Smooth muscle cell (in vitro differentiated cells): ENCODE measurements around the gene CTIF. TPM values are rescaled to one million over a fixed set of nuclear protein-coding genes. Genes with fewer than 3 reads are reported as not detected.
A peak's percentile ranks its signal among the peaks of the same experiment; 100 is the strongest.

Experiments used
- DNase-seq: peaks from one replicate; lab custom pipeline; 2025; ENCODE audit not compliant: unreplicated experiment; lab: John Stamatoyannopoulos, UW
- H2AFZ ChIP-seq: fragments of 200-600 bp; sonication (generic); 2 replicates; pipeline ENCODE4 v1.6.0; 2016; ENCODE audit warnings: antibody characterized with exemption, low read depth, mild to moderate bottlenecking
- H3F3A ChIP-seq: fragments of 200-600 bp; sonication (generic); 2 replicates; pipeline ENCODE4 v1.6.0; 2017; ENCODE audit warnings: antibody characterized with exemption, low read depth
- H3K27ac ChIP-seq: fragments of 200-600 bp; sonication (generic); 2 replicates; pipeline ENCODE4 v1.5.1; 2016; ENCODE audit warnings: low read depth, mild to moderate bottlenecking
- H3K27me3 ChIP-seq: fragments of 200-600 bp; sonication (generic); 2 replicates; pipeline ENCODE4 v1.6.1; 2016; ENCODE audit warnings: low read depth, mild to moderate bottlenecking
- H3K36me3 ChIP-seq: fragments of 200-600 bp; sonication (generic); 2 replicates; pipeline ENCODE4 v1.5.1; 2016; ENCODE audit warnings: low read depth
- H3K4me1 ChIP-seq: fragments of 200-600 bp; sonication (generic); 2 replicates; pipeline ENCODE4 v1.5.1; 2016; ENCODE audit warnings: low read depth
- H3K4me2 ChIP-seq: fragments of 200-600 bp; sonication (generic); 2 replicates; pipeline ENCODE4 v1.6.0; 2016; ENCODE audit warnings: mild to moderate bottlenecking
- H3K4me3 ChIP-seq: fragments of 200-600 bp; sonication (generic); 2 replicates; pipeline ENCODE4 v1.5.1; 2016; ENCODE audit warnings: mild to moderate bottlenecking
- H3K79me2 ChIP-seq: fragments of 200-600 bp; sonication (generic); 2 replicates; pipeline ENCODE4 v1.6.0; 2016; ENCODE audit warnings: low read depth, mild to moderate bottlenecking
- H3K9ac ChIP-seq: fragments of 200-600 bp; sonication (generic); 2 replicates; pipeline ENCODE4 v1.6.0; 2016; ENCODE audit warnings: low read depth
- H3K9me3 ChIP-seq: fragments of 200-600 bp; sonication (generic); replicated peaks from 2 replicates; pipeline ENCODE4 v1.5.1; 2016; ENCODE audit warnings: low read depth
- H4K20me1 ChIP-seq: fragments of 200-600 bp; sonication (generic); 2 replicates; pipeline ENCODE4 v1.6.0; 2016; ENCODE audit warnings: low read depth
- WGBS: methylation state at CpG from one replicate; pipeline ENCODE4 v1.1.7; 2016; ENCODE audit warnings: low lambda C conversion rate; 5-methylcytosine and 5-hydroxymethylcytosine counted together
- polyA plus RNA-seq: library from polyadenylated mRNA; unstranded; fragments of >200 nt; fragmentation: Nextera tagmentation; extraction: Ambion mirVana; gene quantifications from 2 replicates; pipeline ENCODE4 v1.2.1, GENCODE V29; 2016
- total RNA-seq: library from RNA; depleted of rRNA; stranded (reverse); fragments of >200 nt; gene quantifications from 2 replicates; pipeline ENCODE4 v1.2.3, GENCODE V29; 2014
- TF ChIP-seq, protein P1 (sequence below): fragments of 200-600 bp; sonication (generic); IDR thresholded peaks from 2 replicates; pipeline ENCODE4 v1.5.1; 2017; ENCODE audit warnings: borderline replicate concordance, mild to moderate bottlenecking, antibody characterized with exemption; ENCODE audit not compliant: insufficient read depth, poor library complexity, severe bottlenecking

CTIF gene
- total and polyA plus RNA-seq, 2 experiments from 2014 or later: 22.2 to 25.3 TPM

GRCh38 chr18:48751727-48752468 is 213.1 kb downstream of the CTIF start:
- peak overlapping the region; percentile 57 for H3K4me2 ChIP-seq
- H3K27me3 ChIP-seq: no peaks in the 10 kb centered on the region
- H3K4me3 ChIP-seq: no peak overlapping the region
- H3K79me2 ChIP-seq: peaks cover 17% of the 10 kb centered on the region
- no peaks in the 10 kb centered on the region for H3K9me3 ChIP-seq
- H4K20me1 ChIP-seq: no peaks in the 10 kb centered on the region
- TF ChIP-seq, protein P1, sequence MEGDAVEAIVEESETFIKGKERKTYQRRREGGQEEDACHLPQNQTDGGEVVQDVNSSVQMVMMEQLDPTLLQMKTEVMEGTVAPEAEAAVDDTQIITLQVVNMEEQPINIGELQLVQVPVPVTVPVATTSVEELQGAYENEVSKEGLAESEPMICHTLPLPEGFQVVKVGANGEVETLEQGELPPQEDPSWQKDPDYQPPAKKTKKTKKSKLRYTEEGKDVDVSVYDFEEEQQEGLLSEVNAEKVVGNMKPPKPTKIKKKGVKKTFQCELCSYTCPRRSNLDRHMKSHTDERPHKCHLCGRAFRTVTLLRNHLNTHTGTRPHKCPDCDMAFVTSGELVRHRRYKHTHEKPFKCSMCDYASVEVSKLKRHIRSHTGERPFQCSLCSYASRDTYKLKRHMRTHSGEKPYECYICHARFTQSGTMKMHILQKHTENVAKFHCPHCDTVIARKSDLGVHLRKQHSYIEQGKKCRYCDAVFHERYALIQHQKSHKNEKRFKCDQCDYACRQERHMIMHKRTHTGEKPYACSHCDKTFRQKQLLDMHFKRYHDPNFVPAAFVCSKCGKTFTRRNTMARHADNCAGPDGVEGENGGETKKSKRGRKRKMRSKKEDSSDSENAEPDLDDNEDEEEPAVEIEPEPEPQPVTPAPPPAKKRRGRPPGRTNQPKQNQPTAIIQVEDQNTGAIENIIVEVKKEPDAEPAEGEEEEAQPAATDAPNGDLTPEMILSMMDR: no peak
- DNase-seq: no peak
- H2AFZ ChIP-seq: no peak overlapping the region
- 54% methylated on average over 8 of the region's 8 CpGs for WGBS
- H3K9ac ChIP-seq: no peak overlapping the region
- peaks cover 2% of the 10 kb centered on the region for H3K36me3 ChIP-seq
- peaks cover 9% of the 10 kb centered on the region for H3F3A ChIP-seq
- no peaks in the 10 kb centered on the region for H3K4me1 ChIP-seq
- peak overlapping the region; percentile 69 for H3K27ac ChIP-seq

- Histone ChIP-seq H3K4me2 (no peak overlapping the region), H3F3A (peaks cover 9% of the 10 kb centered on the region), H3K4me1 (no peaks in the 10 kb centered on the region), H3K27ac (peak overlapping the region; percentile 69), H3K4me3 (no peak overlapping the region), H3K27me3 (no peaks in the 10 kb centered on the region), H3K9ac (no peak overlapping the region), H3K36me3 (peaks cover 6% of the 10 kb centered on the region), H3K9me3 (no peaks in the 10 kb centered on the region), H3K79me2 (peaks cover 17% of the 10 kb centered on the region), H2AFZ (no peak overlapping the region), H4K20me1 (no peaks in the 10 kb centered on the region)
- TF ChIP-seq, protein P1: no peak
- no peak for DNase-seq
- 95% methylated on average over 8 of the region's 8 CpGs for WGBS
Observed at GRCh38 chr18:48752478-48752877, 213.6 kb downstream of the CTIF start.

- Histone ChIP-seq H3K4me1 (no peaks in the 10 kb centered on the region), H3K4me3 (no peak overlapping the region), H3K9ac (no peak overlapping the region), H3K9me3 (no peaks in the 10 kb centered on the region), H3K36me3 (peaks cover 6% of the 10 kb centered on the region), H3K27ac (peak overlapping the region; percentile 69), H3K4me2 (peak overlapping the region; percentile 26), H2AFZ (no peak overlapping the region), H3K79me2 (peaks cover 17% of the 10 kb centered on the region), H3F3A (peaks cover 9% of the 10 kb centered on the region), H3K27me3 (no peaks in the 10 kb centered on the region), H4K20me1 (no peaks in the 10 kb centered on the region)
- TF ChIP-seq, protein P1: no peak
- no peak for DNase-seq
- 75% methylated on average over 8 of the region's 8 CpGs for WGBS
Observed at GRCh38 chr18:48752928-48753327, 214.1 kb downstream of the CTIF start.

- WGBS: 97% methylated on average over 11 of the region's 11 CpGs
- H3K9me3 ChIP-seq: no peaks in the 10 kb centered on the region
- no peak overlapping the region for H2AFZ ChIP-seq
- TF ChIP-seq, protein P1: no peak
- no peaks in the 10 kb centered on the region for H4K20me1 ChIP-seq
- H3F3A ChIP-seq: peaks cover 9% of the 10 kb centered on the region
- no peak overlapping the region for H3K4me3 ChIP-seq
- H3K36me3 ChIP-seq: peaks cover 6% of the 10 kb centered on the region
- no peaks in the 10 kb centered on the region for H3K4me1 ChIP-seq
- peaks cover 10% of the 10 kb centered on the region for H3K79me2 ChIP-seq
- H3K9ac ChIP-seq: no peak overlapping the region
- no peak overlapping the region for H3K27ac ChIP-seq
- no peaks in the 10 kb centered on the region for H3K27me3 ChIP-seq
- H3K4me2 ChIP-seq: no peak overlapping the region
- no peak for DNase-seq
Observed at GRCh38 chr18:48753691-48754090, 214.9 kb downstream of the CTIF start.
